ENCODE results near the gene CNGA1.

CNGA1 gene

GRCh38 chr4:48016141-48017107 is at the start of gene CNGA1, which contains the start of gene NIPAL1:
Gene CNGA1, minus strand, starts transcription at chr4:48016681. Its CDS starts 63,992 bp downstream, at chr4:47952689.
Gene NIPAL1, plus strand, starts transcription at chr4:48016772. Its CDS starts 68 bp downstream, at chr4:48016840.
- peak; percentile 42 for DNase-seq (ENCODE audit: low spot score)

DNA sequence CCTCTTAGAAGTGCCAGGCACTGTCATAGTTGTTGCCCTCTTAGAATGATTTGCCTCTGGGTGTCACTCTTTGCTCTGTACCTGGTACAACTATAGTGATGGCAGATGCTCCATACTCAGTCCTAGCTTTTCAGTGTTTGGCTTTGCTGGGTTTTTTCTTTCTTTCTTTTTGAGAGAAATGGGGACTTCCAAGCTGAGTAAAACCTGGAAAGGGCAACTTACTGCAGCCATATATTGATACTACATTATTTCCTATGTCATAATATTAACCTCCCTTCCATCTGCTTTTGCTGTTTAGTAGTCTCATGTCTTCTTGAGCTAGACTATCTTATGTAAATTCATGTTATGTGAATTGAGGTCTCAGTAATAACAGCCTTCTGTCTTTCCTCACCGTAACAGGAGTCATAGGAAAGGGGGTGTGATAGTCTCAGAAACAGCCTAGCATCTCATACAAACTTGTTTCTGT is 49.1 kb upstream of the CNGA1 start:
- no peak for DNase-seq (ENCODE audit: low spot score)

DNA sequence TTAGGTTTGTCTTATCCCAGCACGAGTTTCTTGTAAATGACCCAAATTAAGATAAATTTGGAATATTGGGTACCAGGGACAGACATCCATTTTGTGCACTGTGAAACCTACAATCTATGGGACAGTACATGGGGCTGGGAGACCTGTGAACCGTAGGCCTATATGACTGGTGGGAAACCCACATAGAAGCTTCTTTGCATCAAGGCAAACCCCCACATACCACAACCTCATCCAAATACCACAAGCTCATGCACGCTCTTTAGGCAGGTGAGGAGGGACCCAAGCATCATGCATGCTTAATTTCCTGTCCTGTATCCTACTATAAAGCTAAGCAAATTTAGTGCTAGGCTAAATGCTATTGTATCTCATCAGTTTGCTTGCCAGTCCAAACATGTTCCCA is 47.9 kb upstream of the CNGA1 start:
- no peak for DNase-seq (ENCODE audit: low spot score)

DNA sequence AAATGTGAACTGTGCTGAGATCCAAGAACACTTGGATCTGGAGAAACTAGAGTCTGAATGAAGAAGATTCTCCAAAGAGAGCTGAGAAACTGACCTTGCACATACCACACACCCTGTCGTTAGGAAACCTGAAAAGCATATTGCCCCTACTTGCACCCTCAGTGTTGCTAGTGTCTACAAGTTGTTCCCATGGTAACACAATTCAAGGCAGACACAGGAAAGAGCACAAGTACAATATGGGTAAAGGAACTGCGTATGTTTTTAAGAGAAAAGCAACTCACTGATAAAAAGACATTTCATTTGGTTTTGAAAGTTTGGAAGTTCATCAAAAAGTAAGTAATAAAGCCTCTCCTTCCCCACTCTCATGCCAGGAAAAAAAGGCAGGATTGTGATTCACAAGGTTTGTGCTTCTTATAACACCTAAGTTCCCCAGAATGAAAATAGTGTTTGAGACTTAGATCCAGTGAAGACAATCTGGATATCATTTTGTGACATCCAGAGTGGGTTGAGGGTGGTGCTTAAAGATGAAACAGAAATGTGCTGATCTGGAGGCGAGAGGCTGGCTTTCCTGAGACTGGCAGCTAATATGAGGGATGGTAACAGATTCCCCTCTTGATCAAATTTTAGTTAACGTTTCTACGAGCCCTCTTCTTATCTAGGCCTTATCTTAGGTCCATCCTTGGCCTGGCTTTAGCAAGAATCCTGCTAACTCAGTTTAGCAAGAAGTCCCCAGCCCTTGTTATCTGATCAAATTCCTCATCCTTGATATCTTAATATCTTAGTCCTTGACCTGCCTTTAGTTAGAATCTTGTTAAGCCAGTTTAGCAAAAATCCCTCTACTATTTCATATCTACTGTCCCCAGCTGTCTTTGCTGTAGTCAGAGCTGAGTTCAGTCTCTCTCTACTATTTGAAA is 42.4 kb upstream of the CNGA1 start:
- no peak for DNase-seq (ENCODE audit: low spot score)

DNA sequence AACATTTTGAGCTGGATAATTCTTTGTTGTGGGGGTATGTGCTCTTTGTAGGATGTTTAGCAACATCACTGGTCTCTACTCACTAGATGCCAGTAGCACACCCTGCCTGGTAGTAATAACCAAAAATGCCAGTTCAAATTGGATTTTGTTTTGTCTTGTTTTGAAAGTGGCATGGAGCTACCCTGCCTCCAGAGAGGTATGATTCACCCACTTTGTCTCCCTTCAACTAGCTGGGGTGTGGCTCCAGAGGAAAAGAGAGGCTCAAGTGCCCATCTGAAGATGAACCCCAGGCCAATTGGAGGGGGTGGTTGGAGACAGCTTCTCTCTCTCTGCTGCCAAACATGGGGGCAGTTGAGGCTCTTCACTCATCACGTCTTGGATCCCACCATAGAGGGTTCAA is 34.6 kb upstream of the CNGA1 start:
- DNase-seq (ENCODE audit: low spot score), result no peak

- DNase-seq (ENCODE audit: low spot score), result no peak
Measured at GRCh38 chr4:48049483-48049882, 33.0 kb upstream of the CNGA1 start.

DNA sequence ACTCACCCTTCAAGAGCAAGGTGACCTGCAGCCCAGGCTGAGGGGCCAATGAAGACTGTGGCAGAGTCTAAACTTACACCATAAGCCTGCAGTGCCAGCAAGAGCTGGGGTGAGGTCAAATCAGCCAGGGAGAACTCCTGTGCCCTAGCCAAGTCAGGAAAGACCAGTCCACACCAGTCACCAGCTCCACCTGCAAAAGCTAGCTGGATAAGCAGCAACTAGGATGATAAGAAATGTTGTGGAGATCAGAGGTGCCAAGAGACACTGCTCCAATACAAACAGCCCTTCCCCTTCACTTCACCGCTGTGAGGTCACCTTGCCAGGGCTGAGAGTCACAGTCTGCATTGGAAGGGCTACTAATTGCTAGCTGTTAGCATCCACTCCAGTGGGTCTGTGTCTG is 31.4 kb upstream of the CNGA1 start:
- no peak for DNase-seq (ENCODE audit: low spot score)

DNA sequence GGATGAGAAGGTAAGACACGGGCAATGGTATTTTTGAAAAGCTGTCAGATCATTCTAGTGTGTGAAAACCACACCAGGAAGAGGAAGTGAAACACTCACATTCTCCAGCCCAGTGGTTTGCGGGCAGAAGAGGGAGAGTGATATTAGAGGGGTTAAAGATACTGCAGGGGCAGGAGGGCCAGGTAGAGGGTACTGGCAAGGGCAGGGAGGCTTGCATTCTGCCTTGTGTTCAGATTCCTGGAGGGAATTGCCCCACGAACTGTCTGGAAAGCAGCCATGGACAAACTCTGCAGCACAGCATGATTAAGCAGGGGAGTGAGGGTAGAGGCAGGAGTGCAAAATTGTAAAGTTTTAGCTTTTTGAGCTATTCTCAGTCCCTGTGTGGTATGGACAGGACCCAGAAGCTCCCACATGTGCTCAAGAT is 31.0 kb upstream of the CNGA1 start:
- no peak for DNase-seq (ENCODE audit: low spot score)

GRCh38 chr4:48046059-48046458 is 29.6 kb upstream of the CNGA1 start:
- DNase-seq (ENCODE audit: low spot score), result no peak

DNA sequence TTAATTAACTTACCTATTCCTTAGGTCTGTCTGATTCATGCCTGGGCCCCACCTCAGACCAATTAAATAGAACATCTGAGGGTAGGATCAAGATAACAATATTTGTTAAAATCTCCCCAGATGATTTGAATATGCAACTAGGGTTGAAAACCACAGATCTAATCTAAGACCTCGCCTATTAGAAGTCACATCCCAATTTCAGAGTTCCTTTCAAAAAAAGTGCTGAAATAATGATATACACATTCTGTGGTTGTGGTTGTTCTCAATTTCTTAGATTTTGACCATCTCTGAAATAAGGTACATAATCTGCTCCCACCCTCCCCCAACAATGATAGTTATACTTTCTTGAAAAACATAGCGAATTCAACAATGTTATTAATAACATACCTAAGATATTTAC is 27.8 kb upstream of the CNGA1 start:
- DNase-seq (ENCODE audit: low spot score), result no peak

DNA sequence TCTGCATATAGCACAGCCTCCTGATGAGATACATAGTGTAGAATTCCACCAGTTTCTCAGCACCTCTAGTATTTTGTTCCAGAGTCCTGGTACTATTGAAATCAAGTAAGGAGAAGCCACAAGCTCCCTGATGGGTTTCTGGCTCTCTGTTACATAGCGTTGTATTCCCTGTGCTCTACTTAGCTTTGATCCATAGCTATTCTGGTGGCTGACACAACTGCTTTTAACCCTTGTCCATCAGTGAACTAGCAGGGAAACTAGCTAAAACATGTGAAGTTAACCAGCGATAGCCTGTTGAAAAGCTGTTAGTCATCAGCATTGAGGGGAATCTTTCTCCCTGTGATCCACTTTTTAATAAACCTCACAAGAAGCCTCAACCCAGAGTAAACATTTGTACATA is 27.0 kb upstream of the CNGA1 start:
- DNase-seq (ENCODE audit: low spot score), result no peak

GRCh38 chr4:48042979-48043461 is 26.5 kb upstream of the CNGA1 start:
- no peak for DNase-seq (ENCODE audit: low spot score)

DNA sequence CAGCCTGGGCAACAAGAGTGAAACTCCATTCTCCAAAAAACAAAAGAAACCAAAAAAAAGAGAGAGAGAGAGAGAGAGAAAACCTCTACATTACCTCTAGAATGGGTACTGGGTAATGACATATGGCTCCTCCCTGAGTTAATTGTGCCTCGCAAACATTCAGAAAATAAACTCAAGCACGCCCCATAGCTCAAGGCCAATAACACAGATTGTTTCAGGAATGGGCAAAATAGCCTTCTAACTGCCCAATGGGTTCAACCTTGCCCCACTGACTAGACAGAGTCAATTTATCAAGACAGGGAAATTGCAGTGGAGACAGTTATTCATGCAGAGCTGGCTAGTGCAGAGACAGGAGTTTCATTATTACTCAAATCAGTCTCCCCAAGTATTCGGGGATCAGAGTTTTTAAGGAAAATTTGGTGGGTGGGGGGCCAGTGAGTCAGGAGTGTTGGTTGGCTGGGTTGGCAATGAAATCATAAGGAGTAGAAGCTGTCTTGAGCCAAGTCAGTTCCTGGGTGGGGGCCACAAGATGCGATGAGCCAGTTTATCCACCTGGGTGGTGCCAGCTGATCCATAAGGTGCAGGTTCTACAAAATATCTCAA is 25.2 kb upstream of the CNGA1 start:
- DNase-seq (ENCODE audit: low spot score), result no peak

GRCh38 chr4:48039561-48039960 is 23.1 kb upstream of the CNGA1 start:
- DNase-seq (ENCODE audit: low spot score), result no peak

DNA sequence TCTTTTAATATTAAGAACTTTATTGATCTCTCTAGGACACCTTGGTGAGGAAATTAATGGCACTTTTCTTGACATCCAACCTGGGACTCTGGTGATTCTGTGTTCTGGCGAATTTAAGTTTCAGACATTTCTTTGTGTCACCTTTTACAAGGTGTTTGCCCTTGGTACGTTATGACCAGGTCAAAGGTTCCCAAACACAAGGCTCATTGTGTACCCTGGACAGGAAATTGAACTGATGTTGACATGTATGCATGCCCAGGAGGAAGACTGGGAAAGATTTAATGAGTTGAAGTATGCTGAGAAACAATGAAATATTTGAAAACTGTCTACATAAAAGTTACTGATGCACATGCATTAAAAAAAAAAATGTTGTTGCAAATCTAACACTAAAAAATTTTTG is 22.2 kb upstream of the CNGA1 start:
- DNase-seq (ENCODE audit: low spot score), result no peak

DNA sequence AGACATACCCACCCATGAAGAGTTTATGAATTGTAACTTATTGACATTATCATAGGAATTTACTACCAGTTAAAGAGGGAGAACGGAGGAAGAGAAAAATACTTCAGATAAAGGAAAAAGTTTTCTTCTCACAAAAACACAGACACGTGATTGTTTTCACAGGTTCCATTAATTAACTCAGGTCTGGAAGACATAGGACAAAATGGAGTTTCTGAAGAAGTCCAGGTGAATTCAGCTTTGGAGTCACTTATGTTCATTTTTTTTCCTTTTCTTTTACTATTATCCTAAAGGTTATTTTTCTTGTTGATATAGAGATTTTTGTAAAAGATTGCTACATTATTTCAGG is 20.6 kb upstream of the CNGA1 start:
- no peak for DNase-seq (ENCODE audit: low spot score)

- DNase-seq (ENCODE audit: low spot score), result no peak
Measured at GRCh38 chr4:48035952-48036351, 19.5 kb upstream of the CNGA1 start.

- DNase-seq (ENCODE audit: low spot score), result peak; percentile 14
Measured at GRCh38 chr4:48033825-48034413, 17.4 kb upstream of the CNGA1 start.

DNA sequence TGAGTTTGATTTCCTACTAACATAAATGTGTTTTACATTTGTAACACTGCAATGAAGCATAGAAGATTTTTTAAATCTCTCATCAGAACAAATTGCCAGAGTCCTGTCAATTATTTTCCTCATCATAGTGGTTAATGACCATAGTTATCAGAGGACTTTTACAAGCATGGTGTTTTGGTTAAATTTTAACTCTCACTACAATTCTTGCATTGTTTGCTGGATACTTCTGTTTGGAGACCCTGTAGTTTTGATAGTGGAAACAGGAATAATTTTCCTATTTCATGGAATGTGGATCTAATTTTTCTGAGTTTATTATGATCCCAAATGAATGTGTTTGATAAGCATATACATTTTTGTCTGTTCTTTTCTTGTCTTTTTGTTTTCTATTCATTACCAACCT is 16.9 kb upstream of the CNGA1 start:
- no peak for DNase-seq (ENCODE audit: low spot score)

GRCh38 chr4:48032721-48033120 is 16.2 kb upstream of the CNGA1 start:
- no peak for DNase-seq (ENCODE audit: low spot score)

GRCh38 chr4:48031802-48032525 is 15.5 kb upstream of the CNGA1 start:
- no peak for DNase-seq (ENCODE audit: low spot score)
